HG03097 (cell line): ENCODE results near the gene DNAJB13.
"Not testable (repeated sequence)": the region's sequence is repeated elsewhere in the genome, so short reads cannot be mapped to it uniquely, and the experiment has no call there.

Experiments
- ATAC-seq: cut with Tn5 transposase; IDR thresholded peaks from one replicate; pipeline ENCODE4 v1.9.1; 2021; ENCODE audit not compliant: unreplicated experiment, low FRiP score

Gene DNAJB13, protein sequence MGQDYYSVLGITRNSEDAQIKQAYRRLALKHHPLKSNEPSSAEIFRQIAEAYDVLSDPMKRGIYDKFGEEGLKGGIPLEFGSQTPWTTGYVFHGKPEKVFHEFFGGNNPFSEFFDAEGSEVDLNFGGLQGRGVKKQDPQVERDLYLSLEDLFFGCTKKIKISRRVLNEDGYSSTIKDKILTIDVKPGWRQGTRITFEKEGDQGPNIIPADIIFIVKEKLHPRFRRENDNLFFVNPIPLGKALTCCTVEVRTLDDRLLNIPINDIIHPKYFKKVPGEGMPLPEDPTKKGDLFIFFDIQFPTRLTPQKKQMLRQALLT

DNA sequence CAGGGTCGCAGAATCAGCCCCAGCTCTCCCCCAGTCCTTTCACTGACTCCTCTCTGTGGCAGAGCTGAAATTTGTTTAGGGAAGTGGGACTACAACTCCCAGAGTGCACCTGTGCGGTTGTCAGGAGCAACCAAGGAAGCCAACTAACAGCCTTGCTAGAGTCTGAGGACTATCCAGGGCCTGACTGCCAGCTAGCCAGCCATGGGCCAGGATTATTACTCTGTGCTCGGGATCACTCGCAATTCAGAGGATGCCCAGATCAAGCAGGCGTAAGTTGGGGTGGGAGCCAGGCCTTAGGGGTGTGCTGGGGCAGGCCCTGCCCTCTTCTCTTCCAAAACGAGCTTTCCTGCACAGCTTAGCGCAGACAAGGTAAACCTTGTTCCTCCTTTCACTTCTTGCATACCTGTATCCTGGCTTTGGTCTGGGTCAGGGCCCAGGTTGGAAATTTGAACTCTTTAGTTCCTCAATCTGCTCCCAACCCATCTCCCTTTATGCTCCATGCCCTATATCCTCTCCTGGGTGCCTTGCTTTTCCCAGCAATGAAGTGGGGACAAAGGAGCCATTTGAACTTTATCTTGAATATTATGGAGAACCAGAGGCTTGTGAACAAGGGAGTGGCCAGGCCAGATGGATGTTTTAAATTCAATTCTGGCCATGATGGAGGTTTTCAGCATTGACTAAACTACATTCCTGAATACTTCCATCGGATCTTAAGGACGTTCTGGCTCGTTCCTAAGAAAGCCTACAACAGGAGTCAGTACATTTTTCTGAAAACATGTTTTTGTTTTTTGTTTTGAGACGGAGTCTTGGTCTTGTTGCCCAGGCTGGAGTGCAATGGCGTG lies at the start of gene DNAJB13:
Gene DNAJB13, plus strand, starts transcription at position 158 of the 842 bp plus-strand sequence. Its CDS starts 44 bp downstream, at position 202.
- peak; percentile 87 for ATAC-seq

GRCh38 chr11:73902303-73902702 lies 48.5 kb upstream of the DNAJB13 start:
- ATAC-seq = no peak

- ATAC-seq = no peak
Observed at GRCh38 chr11:73907191-73907590, 43.6 kb upstream of the DNAJB13 start.

DNA sequence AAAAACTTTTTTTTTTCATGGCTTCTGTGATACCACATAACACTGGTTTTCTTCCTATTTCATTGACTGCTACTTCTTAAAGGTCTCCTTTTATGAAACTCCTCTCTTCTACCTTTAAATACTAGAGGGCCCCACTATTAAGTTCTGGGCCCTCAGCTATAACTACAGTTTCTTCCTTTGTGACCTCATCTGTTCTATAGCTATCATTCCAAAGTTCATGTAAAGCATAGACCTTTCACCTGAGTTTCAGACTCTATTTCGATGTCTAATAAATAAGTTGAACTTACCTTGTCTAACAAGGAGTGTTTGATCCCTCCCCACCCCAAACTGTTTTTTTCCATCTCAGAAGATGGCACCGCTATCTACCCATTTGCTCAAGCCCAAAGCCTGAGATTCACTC lies 38.8 kb upstream of the DNAJB13 start:
- no peak for ATAC-seq

GRCh38 chr11:73913472-73913871 lies 37.4 kb upstream of the DNAJB13 start:
- no peak for ATAC-seq

DNA sequence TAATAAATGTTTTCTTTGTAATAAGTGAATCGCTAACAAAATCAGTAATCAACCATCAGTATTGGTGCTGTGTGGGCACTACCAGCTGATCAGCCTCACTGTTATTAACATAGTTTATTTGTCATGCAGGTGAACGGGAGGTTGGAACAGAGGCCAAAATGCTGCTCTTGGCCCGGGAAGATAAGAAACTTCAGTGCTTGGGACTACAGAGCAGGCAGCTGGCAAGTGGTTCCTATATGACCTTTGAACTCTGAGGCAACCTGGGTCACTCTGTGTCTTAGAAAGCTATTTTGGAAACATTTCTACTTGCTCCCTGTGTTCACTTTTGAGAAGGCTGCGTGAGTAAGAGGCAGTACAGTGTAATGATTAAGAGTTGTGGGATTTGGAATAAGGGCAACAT lies 36.5 kb upstream of the DNAJB13 start:
- no peak for ATAC-seq

DNA sequence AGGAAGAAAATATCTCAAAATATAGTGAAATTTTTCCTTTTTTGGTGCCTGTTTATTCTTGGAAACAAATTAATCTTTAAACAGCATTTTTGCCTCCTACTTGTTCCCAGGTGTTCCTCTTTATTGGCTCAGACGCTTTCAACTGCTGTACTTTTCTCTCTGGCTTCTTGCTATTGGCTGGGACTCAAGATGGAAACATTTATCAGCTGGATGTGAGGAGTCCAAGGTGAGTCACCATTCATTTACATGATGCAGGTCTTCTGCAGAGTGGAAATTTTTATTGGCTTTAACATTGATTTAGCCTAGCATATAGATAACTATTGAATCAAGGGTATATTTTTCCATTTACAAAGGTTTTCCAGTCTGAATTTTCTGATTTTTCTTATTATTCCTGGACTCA lies 34.4 kb upstream of the DNAJB13 start:
- ATAC-seq = no peak

DNA sequence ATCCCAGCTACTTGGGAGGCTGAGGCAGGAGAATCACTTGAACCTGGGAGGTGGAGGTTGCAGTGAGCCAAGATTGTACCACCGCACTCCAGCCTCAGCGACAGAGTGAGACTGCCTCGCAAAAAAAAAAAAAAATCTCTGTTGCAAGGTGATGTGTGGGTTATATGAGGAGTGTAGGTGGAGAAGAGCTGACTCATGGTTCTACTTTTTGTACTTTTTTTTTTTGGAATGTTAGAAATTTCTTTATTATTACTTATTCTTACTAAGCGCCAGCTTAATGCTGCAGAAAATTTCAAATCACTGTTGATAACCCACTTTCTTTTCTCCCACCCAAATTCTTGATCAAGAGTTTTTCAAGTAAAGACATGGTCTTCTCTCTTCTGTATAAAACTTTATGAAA lies 29.6 kb upstream of the DNAJB13 start:
- no peak for ATAC-seq

- ATAC-seq = no peak
Observed at GRCh38 chr11:73929388-73929787, 21.4 kb upstream of the DNAJB13 start.

DNA sequence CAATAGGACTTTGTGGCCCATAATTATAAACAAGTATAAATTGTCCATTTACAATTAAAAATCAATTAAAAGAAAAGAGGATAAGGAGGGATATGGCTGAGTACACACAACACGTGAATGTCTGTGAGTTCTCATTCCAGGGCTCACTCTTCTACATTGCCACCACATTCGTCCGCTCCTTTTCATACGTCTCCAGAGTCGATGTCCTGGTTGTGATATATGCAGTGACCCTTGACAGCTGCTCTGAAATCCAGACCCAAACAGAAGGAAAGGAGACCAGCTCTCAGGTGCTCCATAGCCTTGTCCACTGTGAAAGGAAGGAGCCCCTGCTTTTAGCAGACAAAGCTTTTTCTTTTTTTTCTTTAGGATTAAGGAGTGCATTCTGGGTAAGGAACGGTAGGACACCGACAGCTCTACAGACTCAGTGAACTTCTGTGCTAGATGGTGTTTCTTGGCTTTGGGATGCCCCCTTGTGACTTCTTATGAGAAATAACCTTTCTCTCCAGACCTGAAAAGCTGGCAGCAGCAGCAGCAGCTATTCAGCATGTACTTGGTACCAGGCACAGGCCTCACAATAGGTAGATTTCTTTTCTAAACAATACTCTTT lies 19.7 kb upstream of the DNAJB13 start:
- no peak for ATAC-seq

GRCh38 chr11:73931951-73932350 lies 18.9 kb upstream of the DNAJB13 start:
- ATAC-seq = no peak

- no peak for ATAC-seq
Observed at GRCh38 chr11:73932781-73933180, 18.0 kb upstream of the DNAJB13 start.

DNA sequence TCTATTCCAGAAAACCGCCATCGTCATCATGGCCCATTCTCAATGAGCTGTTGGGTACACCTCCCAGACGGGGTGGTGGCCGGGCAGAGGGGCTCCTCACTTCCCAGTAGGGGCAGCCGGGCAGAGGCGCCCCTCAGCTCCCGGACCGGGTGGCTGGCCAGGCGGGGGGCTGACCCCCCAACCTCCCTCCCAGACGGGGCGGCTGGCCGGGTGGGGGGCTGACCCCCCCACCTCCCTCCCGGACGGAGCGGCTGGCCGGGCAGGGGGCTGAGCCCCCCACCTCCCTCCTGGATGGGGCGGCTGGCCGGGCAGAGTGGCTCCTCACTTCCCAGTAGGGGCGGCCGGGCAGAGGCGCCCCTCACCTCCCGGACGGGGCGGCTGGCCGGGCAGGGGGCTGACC lies 14.8 kb upstream of the DNAJB13 start:
- not testable (repeated sequence) for ATAC-seq

- ATAC-seq = no peak
Observed at GRCh38 chr11:73939096-73939495, 11.7 kb upstream of the DNAJB13 start.

- no peak for ATAC-seq
Observed at GRCh38 chr11:73940801-73941570, 9.8 kb upstream of the DNAJB13 start.

GRCh38 chr11:73942010-73942409 lies 8.8 kb upstream of the DNAJB13 start:
- no peak for ATAC-seq

GRCh38 chr11:73944085-73944484 lies 6.7 kb upstream of the DNAJB13 start:
- ATAC-seq = no peak

DNA sequence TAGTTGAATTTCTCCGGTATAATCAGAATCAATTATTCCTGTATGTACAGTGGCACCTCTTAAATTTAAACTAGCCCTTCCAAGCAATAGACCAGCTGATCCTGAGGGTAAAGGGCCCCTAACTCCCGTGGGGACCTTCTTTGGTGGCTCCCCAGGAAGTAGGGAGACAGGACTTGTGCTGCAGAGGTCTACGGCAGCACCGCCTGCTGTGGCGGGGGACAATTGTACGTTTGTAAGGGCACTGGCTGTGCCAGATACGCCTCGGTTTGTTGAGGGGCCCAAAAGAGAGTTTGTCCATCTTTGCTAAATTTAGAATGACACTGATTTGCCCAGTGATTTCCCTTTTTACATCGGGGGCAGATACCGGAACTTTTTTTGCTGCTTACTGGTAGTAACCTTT lies 5.9 kb upstream of the DNAJB13 start:
- ATAC-seq = no peak

GRCh38 chr11:73945396-73945795 lies 5.4 kb upstream of the DNAJB13 start:
- ATAC-seq = no peak

- ATAC-seq = no peak
Observed at GRCh38 chr11:73946798-73947458, 3.9 kb upstream of the DNAJB13 start.
